ENCODE measurements around the gene VWA5B1. TPM values are rescaled to one million over a fixed set of nuclear protein-coding genes. Genes with fewer than 3 reads are reported as not detected.
"Not testable (repeated sequence)": the region's sequence is repeated elsewhere in the genome, so short reads cannot be mapped to it uniquely, and the experiment has no call there.

VWA5B1 gene
- polyA plus RNA-seq, 1 donor, result 0.40 TPM

GRCh38 chr1:20280906-20281305 is 9.8 kb upstream of the VWA5B1 start:
- H3K9me3 ChIP-seq (ENCODE audit: control insufficient read depth, low read depth, low read length), result no peaks in the 10 kb centered on the region
- WGBS (ENCODE audit: insufficient coverage, low lambda C conversion rate), result no CpG with 5 or more reads among the region's 6 CpGs
- no peak overlapping the region for H3K4me3 ChIP-seq (ENCODE audit: low read length)
- DNase-seq, result no peak
- H3K27ac ChIP-seq (ENCODE audit: low read length), result peak overlapping the region; percentile 60
- peaks cover 8% of the 10 kb centered on the region for H3K4me1 ChIP-seq (ENCODE audit: control insufficient read depth, insufficient read depth, low read length)
- H3K36me3 ChIP-seq (ENCODE audit: control insufficient read depth, insufficient read depth, low read length), result no peaks in the 10 kb centered on the region
- no peaks in the 10 kb centered on the region for H3K27me3 ChIP-seq (ENCODE audit: control insufficient read depth, insufficient read depth, low read length)

- WGBS (ENCODE audit: insufficient coverage, low lambda C conversion rate), result no CpG with 5 or more reads among the region's 2 CpGs
- no peak overlapping the region for H3K27ac ChIP-seq (ENCODE audit: low read length)
- no peak overlapping the region for H3K4me3 ChIP-seq (ENCODE audit: low read length)
- no peaks in the 10 kb centered on the region for H3K36me3 ChIP-seq (ENCODE audit: control insufficient read depth, insufficient read depth, low read length)
- no peaks in the 10 kb centered on the region for H3K9me3 ChIP-seq (ENCODE audit: control insufficient read depth, low read depth, low read length)
- H3K27me3 ChIP-seq (ENCODE audit: control insufficient read depth, insufficient read depth, low read length), result no peaks in the 10 kb centered on the region
- H3K4me1 ChIP-seq (ENCODE audit: control insufficient read depth, insufficient read depth, low read length), result peaks cover 8% of the 10 kb centered on the region
- no peak for DNase-seq
Observed at GRCh38 chr1:20281801-20282200, 8.9 kb upstream of the VWA5B1 start.

GRCh38 chr1:20282533-20282932 is 8.1 kb upstream of the VWA5B1 start:
- H3K36me3 ChIP-seq (ENCODE audit: control insufficient read depth, insufficient read depth, low read length), result no peaks in the 10 kb centered on the region
- no peaks in the 10 kb centered on the region for H3K27me3 ChIP-seq (ENCODE audit: control insufficient read depth, insufficient read depth, low read length)
- no peaks in the 10 kb centered on the region for H3K9me3 ChIP-seq (ENCODE audit: control insufficient read depth, low read depth, low read length)
- DNase-seq, result no peak
- no peak overlapping the region for H3K4me3 ChIP-seq (ENCODE audit: low read length)
- no CpG with 5 or more reads among the region's 5 CpGs for WGBS (ENCODE audit: insufficient coverage, low lambda C conversion rate)
- no peak overlapping the region for H3K27ac ChIP-seq (ENCODE audit: low read length)
- peaks cover 8% of the 10 kb centered on the region for H3K4me1 ChIP-seq (ENCODE audit: control insufficient read depth, insufficient read depth, low read length)

- DNase-seq, result no peak
- Histone ChIP-seq H3K27me3 (ENCODE audit: control insufficient read depth, insufficient read depth, low read length) (no peaks in the 10 kb centered on the region), H3K36me3 (ENCODE audit: control insufficient read depth, insufficient read depth, low read length) (no peaks in the 10 kb centered on the region), H3K4me1 (ENCODE audit: control insufficient read depth, insufficient read depth, low read length) (peaks cover 8% of the 10 kb centered on the region), H3K27ac (ENCODE audit: low read length) (no peak overlapping the region), H3K4me3 (ENCODE audit: low read length) (no peak overlapping the region), H3K9me3 (ENCODE audit: control insufficient read depth, low read depth, low read length) (no peaks in the 10 kb centered on the region)
- WGBS (ENCODE audit: insufficient coverage, low lambda C conversion rate), result no CpG with 5 or more reads among the region's 2 CpGs
Observed at GRCh38 chr1:20284046-20284445, 6.6 kb upstream of the VWA5B1 start.

- Histone ChIP-seq H3K9me3 (ENCODE audit: control insufficient read depth, low read depth, low read length) (no peaks in the 10 kb centered on the region), H3K36me3 (ENCODE audit: control insufficient read depth, insufficient read depth, low read length) (no peaks in the 10 kb centered on the region), H3K4me1 (ENCODE audit: control insufficient read depth, insufficient read depth, low read length) (peaks cover 6% of the 10 kb centered on the region), H3K27me3 (ENCODE audit: control insufficient read depth, insufficient read depth, low read length) (no peaks in the 10 kb centered on the region), H3K4me3 (ENCODE audit: low read length) (no peak overlapping the region), H3K27ac (ENCODE audit: low read length) (no peak overlapping the region)
- no peak for DNase-seq
- no CpG with 5 or more reads among the region's 3 CpGs for WGBS (ENCODE audit: insufficient coverage, low lambda C conversion rate)
Observed at GRCh38 chr1:20284625-20285024, 6.0 kb upstream of the VWA5B1 start.

- Histone ChIP-seq H3K27me3 (ENCODE audit: control insufficient read depth, insufficient read depth, low read length) (no peaks in the 10 kb centered on the region), H3K36me3 (ENCODE audit: control insufficient read depth, insufficient read depth, low read length) (no peaks in the 10 kb centered on the region), H3K9me3 (ENCODE audit: control insufficient read depth, low read depth, low read length) (no peaks in the 10 kb centered on the region), H3K4me1 (ENCODE audit: control insufficient read depth, insufficient read depth, low read length) (peaks cover 5% of the 10 kb centered on the region), H3K27ac (ENCODE audit: low read length) (no peak overlapping the region), H3K4me3 (ENCODE audit: low read length) (no peak overlapping the region)
- DNase-seq, result no peak
- WGBS (ENCODE audit: insufficient coverage, low lambda C conversion rate), result no CpG with 5 or more reads among the region's 3 CpGs
Observed at GRCh38 chr1:20285510-20285909, 5.2 kb upstream of the VWA5B1 start.

GRCh38 chr1:20287696-20288095 is 3.0 kb upstream of the VWA5B1 start:
- WGBS (ENCODE audit: insufficient coverage, low lambda C conversion rate), result no CpG with 5 or more reads among the region's 3 CpGs
- not testable (repeated sequence) for H3K27ac ChIP-seq (ENCODE audit: low read length); H3K9me3 ChIP-seq (ENCODE audit: control insufficient read depth, low read depth, low read length); H3K4me3 ChIP-seq (ENCODE audit: low read length); H3K36me3 ChIP-seq (ENCODE audit: control insufficient read depth, insufficient read depth, low read length); DNase-seq
- peaks cover 12% of the 10 kb centered on the region for H3K27me3 ChIP-seq (ENCODE audit: control insufficient read depth, insufficient read depth, low read length)
- H3K4me1 ChIP-seq (ENCODE audit: control insufficient read depth, insufficient read depth, low read length), result peaks cover 14% of the 10 kb centered on the region

GRCh38 chr1:20291645-20292084 is 990 bp downstream of the VWA5B1 start:
- Histone ChIP-seq H3K4me3 (ENCODE audit: low read length) (peak overlapping the region; percentile 25), H3K4me1 (ENCODE audit: control insufficient read depth, insufficient read depth, low read length) (peaks cover 14% of the 10 kb centered on the region), H3K9me3 (ENCODE audit: control insufficient read depth, low read depth, low read length) (no peaks in the 10 kb centered on the region), H3K36me3 (ENCODE audit: control insufficient read depth, insufficient read depth, low read length) (no peaks in the 10 kb centered on the region), H3K27ac (ENCODE audit: low read length) (no peak overlapping the region), H3K27me3 (ENCODE audit: control insufficient read depth, insufficient read depth, low read length) (peaks cover 12% of the 10 kb centered on the region)
- 7% methylated on average over 3 of the region's 20 CpGs for WGBS (ENCODE audit: insufficient coverage, low lambda C conversion rate)
- DNase-seq, result no peak

GRCh38 chr1:20298626-20299025 is 8.0 kb downstream of the VWA5B1 start:
- DNase-seq, result no peak
- no peak overlapping the region for H3K27ac ChIP-seq (ENCODE audit: low read length)
- H3K36me3 ChIP-seq (ENCODE audit: control insufficient read depth, insufficient read depth, low read length), result no peaks in the 10 kb centered on the region
- no peaks in the 10 kb centered on the region for H3K9me3 ChIP-seq (ENCODE audit: control insufficient read depth, low read depth, low read length)
- no peaks in the 10 kb centered on the region for H3K4me1 ChIP-seq (ENCODE audit: control insufficient read depth, insufficient read depth, low read length)
- no peaks in the 10 kb centered on the region for H3K27me3 ChIP-seq (ENCODE audit: control insufficient read depth, insufficient read depth, low read length)
- WGBS (ENCODE audit: insufficient coverage, low lambda C conversion rate), result 80% methylated on average over 1 of the region's 3 CpGs
- H3K4me3 ChIP-seq (ENCODE audit: low read length), result no peak overlapping the region

- no peak for DNase-seq
- no CpG with 5 or more reads among the region's 13 CpGs for WGBS (ENCODE audit: insufficient coverage, low lambda C conversion rate)
- Histone ChIP-seq H3K27ac (ENCODE audit: low read length) (no peak overlapping the region), H3K4me1 (ENCODE audit: control insufficient read depth, insufficient read depth, low read length) (no peaks in the 10 kb centered on the region), H3K36me3 (ENCODE audit: control insufficient read depth, insufficient read depth, low read length) (no peaks in the 10 kb centered on the region), H3K4me3 (ENCODE audit: low read length) (no peak overlapping the region), H3K27me3 (ENCODE audit: control insufficient read depth, insufficient read depth, low read length) (no peaks in the 10 kb centered on the region), H3K9me3 (ENCODE audit: control insufficient read depth, low read depth, low read length) (no peaks in the 10 kb centered on the region)
Observed at GRCh38 chr1:20301463-20302107, 10.9 kb downstream of the VWA5B1 start.

GRCh38 chr1:20302108-20302471 is 11.4 kb downstream of the VWA5B1 start:
- H3K9me3 ChIP-seq (ENCODE audit: control insufficient read depth, low read depth, low read length), result no peaks in the 10 kb centered on the region
- WGBS (ENCODE audit: insufficient coverage, low lambda C conversion rate), result no CpG with 5 or more reads among the region's 2 CpGs
- H3K4me3 ChIP-seq (ENCODE audit: low read length), result no peak overlapping the region
- no peaks in the 10 kb centered on the region for H3K4me1 ChIP-seq (ENCODE audit: control insufficient read depth, insufficient read depth, low read length)
- no peaks in the 10 kb centered on the region for H3K27me3 ChIP-seq (ENCODE audit: control insufficient read depth, insufficient read depth, low read length)
- H3K36me3 ChIP-seq (ENCODE audit: control insufficient read depth, insufficient read depth, low read length), result no peaks in the 10 kb centered on the region
- no peak overlapping the region for H3K27ac ChIP-seq (ENCODE audit: low read length)
- no peak for DNase-seq
